HG03442 (cell line): ENCODE data around the gene GALR1.
"Not testable (repeated sequence)": the region's sequence is repeated elsewhere in the genome, so short reads cannot be mapped to it uniquely, and the experiment has no call there.

Experiments
- ATAC-seq: cut with Tn5 transposase; IDR thresholded peaks from one replicate; pipeline ENCODE4 v1.9.1; 2021; ENCODE audit warnings: mild to moderate bottlenecking, moderate library complexity; ENCODE audit not compliant: unreplicated experiment

The GALR1 gene

GRCh38 chr18:77249569-77250500 lies at the start of gene GALR1:
GALR1 (plus strand) TSS chr18:77249848; CDS start chr18:77250549, 701 bp downstream.
- no peak for ATAC-seq

GRCh38 chr18:77201506-77201905 lies 48.1 kb upstream of the GALR1 start:
- ATAC-seq: no peak

GRCh38 chr18:77202329-77202728 lies 47.3 kb upstream of the GALR1 start:
- no peak for ATAC-seq

- ATAC-seq: no peak
Measured at GRCh38 chr18:77203071-77203470, 46.6 kb upstream of the GALR1 start.

- no peak for ATAC-seq
Measured at GRCh38 chr18:77203851-77204250, 45.8 kb upstream of the GALR1 start.

- no peak for ATAC-seq
Measured at GRCh38 chr18:77205769-77206168, 43.9 kb upstream of the GALR1 start.

- ATAC-seq: no peak
Measured at GRCh38 chr18:77206676-77207374, 42.8 kb upstream of the GALR1 start.

GRCh38 chr18:77207540-77207939 lies 42.1 kb upstream of the GALR1 start:
- ATAC-seq: peak; percentile 56

GRCh38 chr18:77208964-77209363 lies 40.7 kb upstream of the GALR1 start:
- ATAC-seq: peak; percentile 70

GRCh38 chr18:77209587-77209986 lies 40.1 kb upstream of the GALR1 start:
- no peak for ATAC-seq

- no peak for ATAC-seq
Measured at GRCh38 chr18:77210249-77210648, 39.4 kb upstream of the GALR1 start.

GRCh38 chr18:77218642-77219041 lies 31.0 kb upstream of the GALR1 start:
- ATAC-seq: no peak

- no peak for ATAC-seq
Measured at GRCh38 chr18:77220726-77221125, 28.9 kb upstream of the GALR1 start.

- no peak for ATAC-seq
Measured at GRCh38 chr18:77222464-77222863, 27.2 kb upstream of the GALR1 start.

- no peak for ATAC-seq
Measured at GRCh38 chr18:77223221-77223639, 26.4 kb upstream of the GALR1 start.

GRCh38 chr18:77223653-77224052 lies 26.0 kb upstream of the GALR1 start:
- no peak for ATAC-seq

GRCh38 chr18:77230645-77231044 lies 19.0 kb upstream of the GALR1 start:
- no peak for ATAC-seq

GRCh38 chr18:77234504-77235365 lies 14.9 kb upstream of the GALR1 start:
- no peak for ATAC-seq

- not testable (repeated sequence) for ATAC-seq
Measured at GRCh38 chr18:77239285-77239684, 10.4 kb upstream of the GALR1 start.

- no peak for ATAC-seq
Measured at GRCh38 chr18:77248873-77249568, 627 bp upstream of the GALR1 start.
